NCI-H510A treated with DMSO at 0.1 percent for 48 hours (cell line): ENCODE results near the gene TTBK1.
A peak's percentile ranks its signal among the peaks of the same experiment; 100 is the strongest.

Experiments
- DNase-seq: peaks from one replicate; lab custom pipeline; 2025; lab: John Stamatoyannopoulos, UW

The TTBK1 gene

GRCh38 chr6:43242908-43243663, at the start of gene TTBK1:
TSS of gene TTBK1 (plus strand) at chr6:43243481. CDS start at chr6:43246661, 3,180 bp downstream.
- DNase-seq = peak; percentile 56

GRCh38 chr6:43193929-43194328, 49.4 kb upstream of the TTBK1 start:
- DNase-seq = no peak

- DNase-seq = no peak
Observed at GRCh38 chr6:43196337-43196736, 46.9 kb upstream of the TTBK1 start.

- DNase-seq = no peak
Observed at GRCh38 chr6:43199912-43200311, 43.4 kb upstream of the TTBK1 start.

GRCh38 chr6:43200541-43200940, 42.7 kb upstream of the TTBK1 start:
- DNase-seq = no peak

- no peak for DNase-seq
Observed at GRCh38 chr6:43202451-43202850, 40.8 kb upstream of the TTBK1 start.

GRCh38 chr6:43203029-43203717, 40.1 kb upstream of the TTBK1 start:
- DNase-seq = no peak

GRCh38 chr6:43203718-43204095, 39.6 kb upstream of the TTBK1 start:
- no peak for DNase-seq

GRCh38 chr6:43204271-43205105, 38.8 kb upstream of the TTBK1 start:
- DNase-seq = no peak

GRCh38 chr6:43205849-43206248, 37.4 kb upstream of the TTBK1 start:
- no peak for DNase-seq

GRCh38 chr6:43207286-43207685, 36.0 kb upstream of the TTBK1 start:
- no peak for DNase-seq

GRCh38 chr6:43211955-43212354, 31.3 kb upstream of the TTBK1 start:
- DNase-seq = no peak

- DNase-seq = no peak
Observed at GRCh38 chr6:43213431-43213830, 29.9 kb upstream of the TTBK1 start.

- DNase-seq = no peak
Observed at GRCh38 chr6:43215066-43215465, 28.2 kb upstream of the TTBK1 start.

GRCh38 chr6:43216200-43216599, 27.1 kb upstream of the TTBK1 start:
- no peak for DNase-seq

- DNase-seq = no peak
Observed at GRCh38 chr6:43217351-43217750, 25.9 kb upstream of the TTBK1 start.

- DNase-seq = no peak
Observed at GRCh38 chr6:43219119-43219518, 24.2 kb upstream of the TTBK1 start.

GRCh38 chr6:43219814-43220213, 23.5 kb upstream of the TTBK1 start:
- DNase-seq = no peak

- DNase-seq = no peak
Observed at GRCh38 chr6:43220439-43220951, 22.8 kb upstream of the TTBK1 start.

GRCh38 chr6:43221046-43221972, 22.0 kb upstream of the TTBK1 start:
- no peak for DNase-seq

- DNase-seq = no peak
Observed at GRCh38 chr6:43222418-43223059, 20.7 kb upstream of the TTBK1 start.
